Measurements from ENCODE around the gene SMAD4. TPM values are rescaled to one million over a fixed set of nuclear protein-coding genes. Genes with fewer than 3 reads are reported as not detected.
A peak's percentile ranks its signal among the peaks of the same experiment; 100 is the strongest.
"Not testable (repeated sequence)": the region's sequence is repeated elsewhere in the genome, so short reads cannot be mapped to it uniquely, and the experiment has no call there.

Gene SMAD4
- polyA plus RNA-seq, 1 experiment: 85.8 TPM

GRCh38 chr18:50986360-50987087 lies 43.5 kb upstream of the SMAD4 start:
- peak; percentile 11; the same call in 1 of the 2 replicates for TF ChIP-seq CTCF (IDR thresholded peaks at IDR 0.05; ENCODE audit: insufficient read depth, low read depth, low read length)
- ChIA-PET POLR2A (interaction anchor here (0.8 kb wide), 1 partner anchor 9 kb away, joined by 11 read pairs; no protein-coding TSS in a partner anchor), CTCF (interaction anchor here (0.7 to 3.2 kb wide), 4 partner anchors 23 to 108 kb away, joined by 3 to 12 read pairs (median 3); no protein-coding TSS in a partner anchor)
- no peaks in the 10 kb centered on the region for H3K27me3 ChIP-seq (ENCODE audit: control insufficient read depth, insufficient read depth, low read length)
- DNase-seq (ENCODE audit: low read depth): peak; percentile 60
- no peak overlapping the region for H3K4me3 ChIP-seq (ENCODE audit: low read depth, low read length)
- 0 out of 2 replicates have a peak, but pooled peaks cover 1% of the 10 kb centered on the region for H3K36me3 ChIP-seq (ENCODE audit: control insufficient read depth, insufficient read depth, low read length)

GRCh38 chr18:50987261-50987660 lies 42.8 kb upstream of the SMAD4 start:
- Histone ChIP-seq H3K4me3 (ENCODE audit: low read depth, low read length) (no peak overlapping the region), H3K36me3 (ENCODE audit: control insufficient read depth, insufficient read depth, low read length) (0 out of 2 replicates have a peak, but pooled peaks cover 1% of the 10 kb centered on the region), H3K27me3 (ENCODE audit: control insufficient read depth, insufficient read depth, low read length) (no peaks in the 10 kb centered on the region)
- ChIA-PET CTCF (interaction anchor here (0.6 to 3.2 kb wide), 4 partner anchors 22 to 1691 kb away, joined by 3 to 12 read pairs (median 3); no protein-coding TSS in a partner anchor), POLR2A (interaction anchor here (0.8 kb wide), 1 partner anchor 9 kb away, joined by 11 read pairs; no protein-coding TSS in a partner anchor)
- no peak for TF ChIP-seq CTCF (IDR thresholded peaks at IDR 0.05; ENCODE audit: insufficient read depth, low read depth, low read length)
- DNase-seq (ENCODE audit: low read depth): no peak

- ChIA-PET CTCF (interaction anchor here (1.0 to 3.2 kb wide), 2 partner anchors 19 to 62 kb away, joined by 4 to 12 read pairs; no protein-coding TSS in a partner anchor), POLR2A (no interaction called here)
- Histone ChIP-seq H3K27me3 (ENCODE audit: control insufficient read depth, insufficient read depth, low read length) (no peaks in the 10 kb centered on the region), H3K4me3 (ENCODE audit: low read depth, low read length) (no peak overlapping the region), H3K36me3 (ENCODE audit: control insufficient read depth, insufficient read depth, low read length) (0 out of 2 replicates have a peak, but pooled peaks cover under 1% of the 10 kb centered on the region)
- no peak for DNase-seq (ENCODE audit: low read depth)
- TF ChIP-seq CTCF (IDR thresholded peaks at IDR 0.05; ENCODE audit: insufficient read depth, low read depth, low read length): no peak
Measured at GRCh38 chr18:50989711-50990110, 40.3 kb upstream of the SMAD4 start.

- Histone ChIP-seq H3K4me3 (ENCODE audit: low read depth, low read length) (no peak overlapping the region), H3K27me3 (ENCODE audit: control insufficient read depth, insufficient read depth, low read length) (no peaks in the 10 kb centered on the region), H3K36me3 (ENCODE audit: control insufficient read depth, insufficient read depth, low read length) (no peaks in the 10 kb centered on the region)
- no peak for TF ChIP-seq CTCF (IDR thresholded peaks at IDR 0.05; ENCODE audit: insufficient read depth, low read depth, low read length)
- DNase-seq (ENCODE audit: low read depth): no peak
- CTCF ChIA-PET: no interaction called here
- POLR2A ChIA-PET: no interaction called here
Measured at GRCh38 chr18:50992351-50992762, 37.7 kb upstream of the SMAD4 start.

GRCh38 chr18:50994031-50994430 lies 36.0 kb upstream of the SMAD4 start:
- Histone ChIP-seq H3K36me3 (ENCODE audit: control insufficient read depth, insufficient read depth, low read length) (no peaks in the 10 kb centered on the region), H3K4me3 (ENCODE audit: low read depth, low read length) (no peak overlapping the region), H3K27me3 (ENCODE audit: control insufficient read depth, insufficient read depth, low read length) (no peaks in the 10 kb centered on the region)
- no peak for DNase-seq (ENCODE audit: low read depth)
- POLR2A ChIA-PET: no interaction called here
- TF ChIP-seq CTCF (IDR thresholded peaks at IDR 0.05; ENCODE audit: insufficient read depth, low read depth, low read length): no peak
- CTCF ChIA-PET: no interaction called here

- DNase-seq (ENCODE audit: low read depth); CTCF ChIA-PET; POLR2A ChIA-PET; H3K27me3 ChIP-seq (ENCODE audit: control insufficient read depth, insufficient read depth, low read length); H3K4me3 ChIP-seq (ENCODE audit: low read depth, low read length); H3K36me3 ChIP-seq (ENCODE audit: control insufficient read depth, insufficient read depth, low read length): not testable (repeated sequence)
Measured at GRCh38 chr18:51003174-51003573, 26.8 kb upstream of the SMAD4 start.
